ENCODE results near the gene EVC2.

GRCh38 chr4:5749568-5749967 is 41.2 kb upstream of the EVC2 start:
- TF ChIP-seq CTCF (IDR thresholded peaks at IDR 0.05) = no peak
- no peak for TF ChIP-seq POLR2AphosphoS5 (IDR thresholded peaks at IDR 0.05; ENCODE audit: low read depth, low read length)
- no peak for TF ChIP-seq TCF7L2 (IDR thresholded peaks at IDR 0.05; ENCODE audit: low read depth, low read length)
